Skeletal muscle tissue (tissue), 4 donors: Measurements from ENCODE around the gene NLRP6. TPM values are rescaled to one million over a fixed set of nuclear protein-coding genes. Genes with fewer than 3 reads are reported as not detected.
"Not testable (repeated sequence)": the region's sequence is repeated elsewhere in the genome, so short reads cannot be mapped to it uniquely, and the experiment has no call there.

Experiments used
- H3K27ac ChIP-seq: one replicate; pipeline ENCODE4 v1.7.0; 2013; ENCODE audit warnings: mild to moderate bottlenecking, low read depth, low read length, inconsistent platforms
- H3K27me3 ChIP-seq, 3 donors: one replicate each; pipeline ENCODE4 v1.7.0; 2013; ENCODE audit warnings: low read length in 3 of 3; ENCODE audit not compliant: control insufficient read depth in 3 of 3, insufficient read depth in 3 of 3
- H3K36me3 ChIP-seq, 3 donors: one replicate each; pipeline ENCODE4 v1.7.0; 2013; ENCODE audit warnings: low read length in 3 of 3; ENCODE audit not compliant: control insufficient read depth in 3 of 3, insufficient read depth in 3 of 3
- H3K4me1 ChIP-seq, 3 donors: one replicate each; pipeline ENCODE4 v1.7.0; 2013; ENCODE audit warnings: low read length in 3 of 3, mild to moderate bottlenecking in 3 of 3; ENCODE audit not compliant: control insufficient read depth in 3 of 3, insufficient read depth in 3 of 3
- H3K4me3 ChIP-seq, 3 donors: one replicate each; pipeline ENCODE4 v1.7.0; 2013; ENCODE audit warnings: low read length in 3 of 3
- H3K9ac ChIP-seq, 3 donors: one replicate each; pipeline ENCODE4 v1.7.0; 2013; ENCODE audit warnings: low read length in 3 of 3, mild to moderate bottlenecking in 3 of 3, moderate library complexity in 2 of 3, low read depth in 1 of 3
- H3K9me3 ChIP-seq, 3 donors: one replicate each; pipeline ENCODE4 v1.7.0; 2013; ENCODE audit warnings: low read length in 3 of 3; ENCODE audit not compliant: control insufficient read depth in 3 of 3
- total RNA-seq: library from RNA; depleted of rRNA; stranded (reverse); fragments of >200 nt; gene quantifications from one replicate; pipeline ENCODE4 v1.2.3, GENCODE V29; 2014
- donor health status: Osteomylitis.

The NLRP6 gene
- total RNA-seq, 1 donor from 2014 or later = not detected

- peak within 1 kb of the TSS; percentile 87 for H3K27ac ChIP-seq
- peaks cover 5 to 19% (median 10%) of the 10 kb centered on the region in 3 donors for H3K27me3 ChIP-seq
- H3K9me3 ChIP-seq, H3K36me3 ChIP-seq: not testable (repeated sequence)
- peaks cover 13 to 33% (median 21%) of the 10 kb centered on the region in 3 donors for H3K4me1 ChIP-seq
- H3K9ac ChIP-seq = peak within 1 kb of the TSS; percentile 73 to 79 (median 74)
- peak within 1 kb of the TSS; percentile 73 to 82 (median 82) for H3K4me3 ChIP-seq
These were observed 29.8 kb downstream of the NLRP6 start, which contains the start of gene IFITM2 for GRCh38 chr11:307766-308708. IFITM2 (plus strand) TSS chr11:307816; CDS start chr11:308193, 377 bp downstream.

- H3K27me3 ChIP-seq = peaks cover 7 to 19% (median 10%) of the 10 kb centered on the region in 3 donors
- H3K4me3 ChIP-seq = peak overlapping the region; percentile 66 to 76 (median 73)
- not testable (repeated sequence) for H3K36me3 ChIP-seq, H3K9me3 ChIP-seq
- peak overlapping the region; percentile 43 to 73 (median 70) for H3K9ac ChIP-seq
- peaks cover 18 to 40% (median 27%) of the 10 kb centered on the region in 3 donors for H3K4me1 ChIP-seq
- H3K27ac ChIP-seq = peak overlapping the region; percentile 87
These were observed 30.8 kb downstream of the NLRP6 start for GRCh38 chr11:308740-309665.

- Histone ChIP-seq H3K9ac (peak overlapping the region in 2 of 3 donors; percentile 70 to 73), H3K4me1 (peaks cover 20 to 41% (median 26%) of the 10 kb centered on the region in 3 donors), H3K4me3 (peak overlapping the region; percentile 69 to 76 (median 73)), H3K27ac (peak overlapping the region; percentile 87), H3K27me3 (peaks cover 8 to 22% (median 10%) of the 10 kb centered on the region in 3 donors)
- H3K36me3 ChIP-seq, H3K9me3 ChIP-seq: not testable (repeated sequence)
These were observed 31.9 kb downstream of the NLRP6 start for GRCh38 chr11:309979-310572.

- peaks cover 25 to 44% (median 26%) of the 10 kb centered on the region in 3 donors for H3K4me1 ChIP-seq
- H3K9me3 ChIP-seq, H3K4me3 ChIP-seq, H3K36me3 ChIP-seq: not testable (repeated sequence)
- H3K27ac ChIP-seq = peak overlapping the region; percentile 87
- H3K27me3 ChIP-seq = peaks cover 10 to 28% (median 11%) of the 10 kb centered on the region in 3 donors
- peak overlapping the region in 1 of 3 donors; percentile 58 for H3K9ac ChIP-seq
These were observed 33.0 kb downstream of the NLRP6 start for GRCh38 chr11:311013-311748.

- Histone ChIP-seq H3K9ac (peak overlapping the region in 2 of 3 donors; percentile 10 to 58), H3K27ac (peak overlapping the region; percentile 87)
These were observed 34.0 kb downstream of the NLRP6 start for GRCh38 chr11:312092-312816.

GRCh38 chr11:313304-313786, 35.1 kb downstream of the NLRP6 start:
- Histone ChIP-seq H3K9me3 (no peaks in the 10 kb centered on the region), H3K9ac (peak overlapping the region; percentile 64 to 81 (median 71)), H3K4me1 (peaks cover 17 to 35% (median 23%) of the 10 kb centered on the region in 3 donors), H3K4me3 (peak overlapping the region; percentile 45 to 87 (median 70)), H3K27me3 (peaks cover 10 to 25% (median 24%) of the 10 kb centered on the region in 3 donors), H3K36me3 (peaks cover 0 to 2% (median 2%) of the 10 kb centered on the region in 3 donors), H3K27ac (peak overlapping the region; percentile 87)

More at GRCh38 chr11:312092-312816, 34.0 kb downstream of the NLRP6 start:
- Histone ChIP-seq H3K4me3 (peak overlapping the region; percentile 6 to 48 (median 31)), H3K27me3 (peaks cover 10 to 28% (median 19%) of the 10 kb centered on the region in 3 donors), H3K36me3 (peaks cover 0 to 2% (median 2%) of the 10 kb centered on the region in 3 donors), H3K4me1 (peaks cover 19 to 36% (median 20%) of the 10 kb centered on the region in 3 donors), H3K9me3 (no peaks in the 10 kb centered on the region)

GRCh38 chr11:313787-314553, 35.8 kb downstream of the NLRP6 start, which contains the start of gene IFITM1:
IFITM1 (plus strand) TSS chr11:314040; CDS start chr11:314171, 131 bp downstream.
- Histone ChIP-seq H3K4me3 (peak within 1 kb of the TSS; percentile 70 to 87 (median 73)), H3K9me3 (no peaks in the 10 kb centered on the region), H3K9ac (peak within 1 kb of the TSS; percentile 71 to 81 (median 81)), H3K4me1 (peaks cover 17 to 35% (median 23%) of the 10 kb centered on the region in 3 donors), H3K36me3 (peaks cover 0 to 2% (median 2%) of the 10 kb centered on the region in 3 donors), H3K27ac (peak within 1 kb of the TSS; percentile 87), H3K27me3 (peaks cover 10 to 24% (median 23%) of the 10 kb centered on the region in 3 donors)

- Histone ChIP-seq H3K9ac (peak overlapping the region; percentile 71 to 81 (median 75)), H3K4me3 (peak overlapping the region; percentile 70 to 87 (median 73)), H3K27ac (peak overlapping the region; percentile 87), H3K27me3 (peaks cover 10 to 21% (median 19%) of the 10 kb centered on the region in 3 donors), H3K4me1 (peaks cover 15 to 35% (median 20%) of the 10 kb centered on the region in 3 donors)
- not testable (repeated sequence) for H3K36me3 ChIP-seq, H3K9me3 ChIP-seq
These were observed 36.3 kb downstream of the NLRP6 start for GRCh38 chr11:314554-314875.
